ENCODE data around the gene IPO13. TPM values are rescaled to one million over a fixed set of nuclear protein-coding genes. Genes with fewer than 3 reads are reported as not detected.

The IPO13 gene
- total and polyA plus RNA-seq, 10 of the 15 experiments (the other 5 are each of a cell fraction or from before 2014, with no cell fraction given): 7.1 to 26.6 (median 15.9) TPM

GRCh38 chr1:43921022-43921421 is 25.7 kb upstream of the IPO13 start:
- ChIA-PET SMC1A (ENCODE audit: uncharacterized antibody, unreplicated experiment) (interaction anchor here (0.7 to 0.8 kb wide), 2 partner anchors 75 to 158 kb away, joined by 3 to 4 read pairs; no protein-coding TSS in a partner anchor), CTCF (interaction anchor here (4.1 to 7.1 kb wide), 2 partner anchors 12 to 157 kb away, joined by 23 to 38 read pairs; partner anchors contain the start of gene ARTN), RAD21 (ENCODE audit: unreplicated experiment) (interaction anchor here (0.7 to 1.6 kb wide), 2 partner anchors 13 to 158 kb away, joined by 3 to 4 read pairs; no protein-coding TSS in a partner anchor), POLR2A (no interaction called here)
- Histone ChIP-seq H3K36me3 (ENCODE audit: control insufficient read depth in 2 of 2, insufficient read depth in 2 of 2, low read length in 1 of 2) (no peaks in the 10 kb centered on the region), H4K20me1 (ENCODE audit: control insufficient read depth, insufficient read depth) (no peaks in the 10 kb centered on the region), H2AFZ (ENCODE audit: control insufficient read depth, low read depth, low read length) (no peak overlapping the region), H3K79me2 (ENCODE audit: control insufficient read depth, insufficient read depth, low read length) (no peaks in the 10 kb centered on the region), H3K4me3 (no peak overlapping the region), H3K4me2 (ENCODE audit: control insufficient read depth, insufficient read depth) (no peak overlapping the region), H3K4me1 (ENCODE audit: control insufficient read depth, insufficient read depth, low read length) (no peaks in the 10 kb centered on the region), H3K27ac (ENCODE audit: control insufficient read depth, insufficient read depth) (no peak overlapping the region), H3K27me3 (replicated peaks in 1 of 2; ENCODE audit: control insufficient read depth in 2 of 2, insufficient read depth in 2 of 2, low read length in 1 of 2) (no peaks in the 10 kb centered on the region), H3K9ac (ENCODE audit: control insufficient read depth, insufficient read depth, low read length) (no peak overlapping the region), H3K9me3 (replicated peaks; ENCODE audit: control insufficient read depth, insufficient read depth, low read length) (no peaks in the 10 kb centered on the region)
- BruUV-seq (replicated peaks): no TSS peak
- in situ Hi-C loops (cut with MboI): no loop called here
- no peak for FAIRE-seq
- no peak for DNase-seq (ENCODE audit: low read depth, low spot score)
- TF ChIP-seq CBX5 (IDR thresholded peaks at IDR 0.05; ENCODE audit: low read depth): no peak
- no peak for TF ChIP-seq CREM (IDR thresholded peaks at IDR 0.05; ENCODE audit: low read depth)
- TF ChIP-seq ZNF592 (IDR thresholded peaks at IDR 0.05): no peak
- TF ChIP-seq SUZ12 (IDR thresholded peaks at IDR 0.05; ENCODE audit: unreplicated experiment): no peak
- no peak for TF ChIP-seq KAT2A (conservative IDR thresholded peaks at IDR 0.05; ENCODE audit: control insufficient read depth, low read depth, low read length)
- intact Hi-C loops (cut with micrococcal nuclease; ENCODE audit: unreplicated experiment): no loop called here
- ATAC-seq: no peak
- WGBS (ENCODE audit: insufficient coverage, insufficient replicate concordance, low lambda C conversion rate, missing lambda C conversion rate): 74% methylated on average over 6 of the region's 6 CpGs

Data from GM12878 (cell line).